PC-9 (cell line): ENCODE data around the gene ZNF608. TPM values are rescaled to one million over a fixed set of nuclear protein-coding genes. Genes with fewer than 3 reads are reported as not detected.

Experiments
- BruUV-seq: library from RNA; stranded (reverse); fragments of 400-500 nt; replicated peaks from 2 replicates; lab custom pipeline; 2021; lab: Mats Ljungman, UMichigan
- CTCF ChIA-PET: fragments of 300-600 bp; sonication (Branson Sonifier 250); formaldehyde crosslinking; loops from one replicate; lab custom pipeline; 2022; ENCODE audit warnings: antibody characterized with exemption; lab: Charles Lee
- POLR2A ChIA-PET: fragments of 300-600 bp; sonication (Branson Sonifier 250); formaldehyde crosslinking; loops from one replicate; lab custom pipeline; 2022; ENCODE audit warnings: antibody characterized with exemption; ENCODE audit not compliant: unreplicated experiment; lab: Charles Lee
- DNase-seq, 2 experiments: peaks; one replicate each; pipeline versions ENCODE4 v3.0.0 to v3.0.0-alpha.2; 2015 to 2022; ENCODE audit warnings: mixed read lengths in 1 of 2
- H2AFZ ChIP-seq: fragments of 200-600 bp; sonication (generic); 2 replicates; pipeline ENCODE4 v1.8.1; 2017; ENCODE audit warnings: antibody characterized with exemption
- H3F3A ChIP-seq: fragments of 200-600 bp; sonication (generic); 2 replicates; pipeline ENCODE4 v1.8.1; 2017; ENCODE audit warnings: antibody characterized with exemption, mild to moderate bottlenecking, low read depth; ENCODE audit not compliant: insufficient read depth
- H3K27ac ChIP-seq: fragments of 200-600 bp; sonication (generic); 2 replicates; pipeline ENCODE4 v1.6.1; 2016; ENCODE audit warnings: mixed run types
- H3K27me3 ChIP-seq: fragments of 200-600 bp; sonication (generic); 2 replicates; pipeline ENCODE4 v1.6.1; 2016; ENCODE audit warnings: low read depth, mixed run types; ENCODE audit not compliant: insufficient read depth
- H3K36me3 ChIP-seq: fragments of 200-600 bp; sonication (generic); 2 replicates; pipeline ENCODE4 v1.6.1; 2016; ENCODE audit warnings: low read depth, mixed run types
- H3K4me1 ChIP-seq: fragments of 200-600 bp; sonication (generic); replicated peaks from 2 replicates; pipeline ENCODE4 v1.6.1; 2016; ENCODE audit warnings: mixed run types; ENCODE audit not compliant: insufficient read depth
- H3K4me2 ChIP-seq: fragments of 200-600 bp; sonication (generic); 2 replicates; pipeline ENCODE4 v1.6.1; 2017; ENCODE audit warnings: mixed run types
- H3K4me3 ChIP-seq: fragments of 200-600 bp; sonication (generic); 2 replicates; pipeline ENCODE4 v1.6.1; 2016; ENCODE audit warnings: mixed run types
- H3K79me2 ChIP-seq: fragments of 200-600 bp; sonication (generic); 2 replicates; pipeline ENCODE4 v1.6.1; 2017; ENCODE audit warnings: low read depth, mixed run types
- H3K9me2 ChIP-seq: fragments of 200-600 bp; sonication (generic); 2 replicates; pipeline ENCODE4 v1.8.1; 2017; ENCODE audit warnings: mild to moderate bottlenecking; ENCODE audit not compliant: insufficient read depth
- H3K9me3 ChIP-seq: fragments of 200-600 bp; sonication (generic); 2 replicates; pipeline ENCODE4 v1.8.1; 2016; ENCODE audit warnings: low read depth; ENCODE audit not compliant: insufficient read depth
- H4K20me1 ChIP-seq: fragments of 200-600 bp; sonication (generic); 2 replicates; pipeline ENCODE4 v1.8.1; 2017; ENCODE audit not compliant: insufficient read depth
- CTCF ChIP-seq: fragments of 200-600 bp; sonication (generic); conservative IDR thresholded peaks from 2 replicates; pipeline ENCODE4 v1.6.1; 2017; ENCODE audit warnings: mixed run types, antibody characterized with exemption, mild to moderate bottlenecking, moderate library complexity
- EZH2 ChIP-seq: fragments of 200-600 bp; sonication (generic); IDR thresholded peaks from 2 replicates; pipeline ENCODE4 v1.8.0; 2017; ENCODE audit warnings: antibody characterized with exemption, low read depth
- intact Hi-C: fragments of 100-400 bp; cut with micrococcal nuclease; formaldehyde crosslinking; loops from one replicate; pipeline ENCODE4 v1.10.0; 2022; ENCODE audit not compliant: unreplicated experiment
- total RNA-seq: library from RNA; stranded (reverse); gene quantifications from 2 replicates; pipeline ENCODE4 v1.2.3, GENCODE V29; 2021

The ZNF608 gene
- total RNA-seq, 1 experiment from 2014 or later = 5.5 TPM

- POLR2A ChIA-PET = no interaction called here
- H3K27ac ChIP-seq = no peak overlapping the region
- TF ChIP-seq CTCF (no peak), EZH2 (no peak)
- H3K79me2 ChIP-seq = no peaks in the 10 kb centered on the region
- no peaks in the 10 kb centered on the region for H3K4me1 ChIP-seq
- H3F3A ChIP-seq = no peaks in the 10 kb centered on the region
- H3K36me3 ChIP-seq = no peaks in the 10 kb centered on the region
- no peak overlapping the region for H3K4me3 ChIP-seq
- no peak overlapping the region for H2AFZ ChIP-seq
- BruUV-seq = no TSS peak
- H3K9me3 ChIP-seq = no peaks in the 10 kb centered on the region
- CTCF ChIA-PET = interaction anchor here (0.6 kb wide), 1 partner anchor 174 kb away, joined by 3 read pairs; no protein-coding TSS in a partner anchor
- DNase-seq = no peak
- no peaks in the 10 kb centered on the region for H3K9me2 ChIP-seq
- intact Hi-C loops = no loop called here
- no peaks in the 10 kb centered on the region for H4K20me1 ChIP-seq
- no peaks in the 10 kb centered on the region for H3K27me3 ChIP-seq
- no peak overlapping the region for H3K4me2 ChIP-seq
Measured at GRCh38 chr5:124773315-124774311, 27.2 kb upstream of the ZNF608 start.

GRCh38 chr5:124772457-124773200 is 26.2 kb upstream of the ZNF608 start:
- BruUV-seq = no TSS peak
- H3K9me2 ChIP-seq = no peaks in the 10 kb centered on the region
- H3K27ac ChIP-seq = no peak overlapping the region
- no peaks in the 10 kb centered on the region for H3K4me1 ChIP-seq
- no peaks in the 10 kb centered on the region for H3F3A ChIP-seq
- H2AFZ ChIP-seq = no peak overlapping the region
- intact Hi-C loops = no loop called here
- TF ChIP-seq CTCF (no peak), EZH2 (no peak)
- POLR2A ChIA-PET = no interaction called here
- H3K9me3 ChIP-seq = no peaks in the 10 kb centered on the region
- H3K27me3 ChIP-seq = no peaks in the 10 kb centered on the region
- H3K4me3 ChIP-seq = no peak overlapping the region
- H4K20me1 ChIP-seq = no peaks in the 10 kb centered on the region
- H3K79me2 ChIP-seq = no peaks in the 10 kb centered on the region
- CTCF ChIA-PET = no interaction called here
- no peak for DNase-seq
- H3K4me2 ChIP-seq = no peak overlapping the region
- H3K36me3 ChIP-seq = no peaks in the 10 kb centered on the region

- Histone ChIP-seq H3K36me3 (no peaks in the 10 kb centered on the region), H3K4me3 (no peak overlapping the region), H3K27me3 (no peaks in the 10 kb centered on the region), H3K27ac (no peak overlapping the region), H3K79me2 (no peaks in the 10 kb centered on the region), H2AFZ (no peak overlapping the region), H3K4me1 (no peaks in the 10 kb centered on the region), H4K20me1 (no peaks in the 10 kb centered on the region), H3K9me2 (no peaks in the 10 kb centered on the region), H3F3A (no peaks in the 10 kb centered on the region), H3K4me2 (no peak overlapping the region), H3K9me3 (no peaks in the 10 kb centered on the region)
- DNase-seq = no peak
- ChIA-PET POLR2A (interaction anchor here (0.8 kb wide), 1 partner anchor 36 kb away, joined by 15 read pairs; no protein-coding TSS in a partner anchor), CTCF (no interaction called here)
- no peak for TF ChIP-seq CTCF
- TF ChIP-seq EZH2 = no peak
- no TSS peak for BruUV-seq
- intact Hi-C loops = no loop called here
Measured at GRCh38 chr5:124771761-124772160, 25.3 kb upstream of the ZNF608 start.
